ENCODE measurements around the gene SUFU. TPM values are rescaled to one million over a fixed set of nuclear protein-coding genes. Genes with fewer than 3 reads are reported as not detected.

SUFU gene
- total and polyA plus RNA-seq, 2 of the 13 experiments (the other 11 are each of a cell fraction or from before 2014, with no cell fraction given) = 2.9 to 5.5 TPM

DNA sequence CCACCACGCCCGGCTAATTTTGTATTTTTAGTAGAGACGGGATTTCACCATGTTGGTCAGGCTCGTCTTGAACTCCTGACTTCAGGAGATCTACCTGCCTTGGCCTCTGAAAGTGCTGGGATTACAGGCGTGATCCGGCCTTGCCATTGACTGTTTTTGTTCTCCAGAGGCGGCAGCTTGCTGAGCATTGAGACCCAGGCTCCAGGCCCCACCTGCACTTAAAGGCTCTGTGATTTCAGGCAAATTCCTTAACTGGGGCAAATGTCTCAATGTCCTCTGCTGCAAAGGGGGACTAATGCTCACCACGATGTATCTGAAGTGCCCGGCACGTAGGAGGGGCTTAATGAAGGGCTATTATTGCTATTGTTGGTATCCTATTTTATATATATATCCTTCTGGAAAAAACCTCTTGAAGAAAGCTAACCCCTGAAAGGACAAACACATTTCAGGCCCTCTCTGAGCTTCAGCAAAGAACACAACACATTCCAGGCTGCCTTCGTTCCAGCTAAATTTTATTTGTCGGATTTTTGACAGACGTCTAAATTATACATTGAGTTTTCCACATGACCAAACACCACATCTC, 169.6 kb downstream of the SUFU start:
- WGBS (ENCODE audit: low lambda C conversion rate) = 32% methylated on average over 13 of the region's 13 CpGs
- ChIA-PET CTCF (ENCODE audit: low intra/inter-chr PET ratio, low total read pairs) (no interaction called here), POLR2A (interaction anchor here (1.1 to 2.5 kb wide), 5 partner anchors 10 to 31 kb away, joined by 3 to 10 read pairs (median 9); no protein-coding TSS in a partner anchor)
- Histone ChIP-seq H3K9ac (ENCODE audit: insufficient read depth, low read depth, low read length) (no peak overlapping the region), H3K9me3 (ENCODE audit: low read length) (no peaks in the 10 kb centered on the region), H2AFZ (ENCODE audit: low read length) (no peak overlapping the region), H3K4me1 (ENCODE audit: insufficient read depth, low read length) (peaks cover 100% of the 10 kb centered on the region), H3K27me3 (ENCODE audit: control insufficient read depth in 1 of 2, insufficient read depth in 2 of 2, low read length in 2 of 2) (no peaks in the 10 kb centered on the region), H3K36me3 (replicated peaks in 1 of 2; ENCODE audit: control insufficient read depth in 1 of 2, insufficient read depth in 2 of 2, low read length in 2 of 2) (no peaks in the 10 kb centered on the region), H3K4me3 (replicated peaks in 1 of 3; ENCODE audit: insufficient read depth in 1 of 3, low read depth in 2 of 3, low read length in 3 of 3) (peak overlapping the region in 2 of 3 experiments; percentile 48 to 69; a peak in 5 of 6 replicates), H3K27ac (ENCODE audit: extremely low read length, insufficient read depth, low read length) (no peak overlapping the region), H3K79me2 (ENCODE audit: insufficient read depth, low read length) (no peaks in the 10 kb centered on the region), H4K20me1 (ENCODE audit: insufficient read depth, low read length) (no peaks in the 10 kb centered on the region), H3K4me2 (ENCODE audit: low read depth, low read length) (peak overlapping the region; percentile 82)
- DNase-seq (ENCODE audit: low spot score) (no peak), FAIRE-seq (no peak), ATAC-seq (no peak)
- intact Hi-C loops (cut with micrococcal nuclease; ENCODE audit: unreplicated experiment) = no loop called here
- no TSS peak for BruUV-seq (replicated peaks)
- in situ Hi-C loops (cut with HindIII; ENCODE audit: extremely low pct_ligation_motif_present, low pct_unique_long_range_greater_than_20kb) = no loop called here
- TF ChIP-seq PHF8 (CRISPR knock-in tag; IDR thresholded peaks at IDR 0.05) = no peak
- TF ChIP-seq GPN1 (CRISPR knock-in tag; IDR thresholded peaks at IDR 0.05; ENCODE audit: borderline replicate concordance) = no peak
- no peak for TF ChIP-seq PRPF4 (IDR thresholded peaks at IDR 0.05; ENCODE audit: low read depth, low read length, poor library complexity, severe bottlenecking)
- no peak for TF ChIP-seq BRD4 (CRISPR knock-in tag; IDR thresholded peaks at IDR 0.05)
- no peak for TF ChIP-seq NONO (IDR thresholded peaks at IDR 0.05)
- no peak for TF ChIP-seq NONO (CRISPR knock-in tag; conservative IDR thresholded peaks at IDR 0.05)
- TF ChIP-seq HMGA1 (CRISPR knock-in tag; conservative IDR thresholded peaks at IDR 0.05) = no peak
- TF ChIP-seq, protein P1, sequence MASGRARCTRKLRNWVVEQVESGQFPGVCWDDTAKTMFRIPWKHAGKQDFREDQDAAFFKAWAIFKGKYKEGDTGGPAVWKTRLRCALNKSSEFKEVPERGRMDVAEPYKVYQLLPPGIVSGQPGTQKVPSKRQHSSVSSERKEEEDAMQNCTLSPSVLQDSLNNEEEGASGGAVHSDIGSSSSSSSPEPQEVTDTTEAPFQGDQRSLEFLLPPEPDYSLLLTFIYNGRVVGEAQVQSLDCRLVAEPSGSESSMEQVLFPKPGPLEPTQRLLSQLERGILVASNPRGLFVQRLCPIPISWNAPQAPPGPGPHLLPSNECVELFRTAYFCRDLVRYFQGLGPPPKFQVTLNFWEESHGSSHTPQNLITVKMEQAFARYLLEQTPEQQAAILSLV (CRISPR knock-in tag; IDR thresholded peaks at IDR 0.05; ENCODE audit: borderline replicate concordance) = no peak
- TF ChIP-seq ZBTB21 (CRISPR knock-in tag; IDR thresholded peaks at IDR 0.05) = no peak
- no peak for TF ChIP-seq ZFAT (CRISPR knock-in tag; conservative IDR thresholded peaks at IDR 0.05)
- no peak for TF ChIP-seq ZNF512 (CRISPR knock-in tag; IDR thresholded peaks at IDR 0.05)
- TF ChIP-seq NCOA2 (CRISPR knock-in tag; IDR thresholded peaks at IDR 0.05) = no peak
- TF ChIP-seq, protein P2, sequence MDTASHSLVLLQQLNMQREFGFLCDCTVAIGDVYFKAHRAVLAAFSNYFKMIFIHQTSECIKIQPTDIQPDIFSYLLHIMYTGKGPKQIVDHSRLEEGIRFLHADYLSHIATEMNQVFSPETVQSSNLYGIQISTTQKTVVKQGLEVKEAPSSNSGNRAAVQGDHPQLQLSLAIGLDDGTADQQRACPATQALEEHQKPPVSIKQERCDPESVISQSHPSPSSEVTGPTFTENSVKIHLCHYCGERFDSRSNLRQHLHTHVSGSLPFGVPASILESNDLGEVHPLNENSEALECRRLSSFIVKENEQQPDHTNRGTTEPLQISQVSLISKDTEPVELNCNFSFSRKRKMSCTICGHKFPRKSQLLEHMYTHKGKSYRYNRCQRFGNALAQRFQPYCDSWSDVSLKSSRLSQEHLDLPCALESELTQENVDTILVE (CRISPR knock-in tag; IDR thresholded peaks at IDR 0.05) = no peak
- TF ChIP-seq ZNF484 (CRISPR knock-in tag; IDR thresholded peaks at IDR 0.05; ENCODE audit: borderline replicate concordance, low read depth) = no peak
- no peak for TF ChIP-seq THAP11 (CRISPR knock-in tag; IDR thresholded peaks at IDR 0.05)
- TF ChIP-seq ATF4 (CRISPR knock-in tag; IDR thresholded peaks at IDR 0.05) = no peak
- TF ChIP-seq DZIP1 (CRISPR knock-in tag; IDR thresholded peaks at IDR 0.05) = no peak
- TF ChIP-seq ZC3H13 (CRISPR knock-in tag; IDR thresholded peaks at IDR 0.05) = no peak

Data from HepG2 (cell line).